ENCODE data around the gene HTD2. TPM values are rescaled to one million over a fixed set of nuclear protein-coding genes. Genes with fewer than 3 reads are reported as not detected.
A peak's percentile ranks its signal among the peaks of the same experiment; 100 is the strongest.

Gene HTD2
- total RNA-seq, 2 experiments from 2014 or later = 6.3 to 8.5 TPM

DNA sequence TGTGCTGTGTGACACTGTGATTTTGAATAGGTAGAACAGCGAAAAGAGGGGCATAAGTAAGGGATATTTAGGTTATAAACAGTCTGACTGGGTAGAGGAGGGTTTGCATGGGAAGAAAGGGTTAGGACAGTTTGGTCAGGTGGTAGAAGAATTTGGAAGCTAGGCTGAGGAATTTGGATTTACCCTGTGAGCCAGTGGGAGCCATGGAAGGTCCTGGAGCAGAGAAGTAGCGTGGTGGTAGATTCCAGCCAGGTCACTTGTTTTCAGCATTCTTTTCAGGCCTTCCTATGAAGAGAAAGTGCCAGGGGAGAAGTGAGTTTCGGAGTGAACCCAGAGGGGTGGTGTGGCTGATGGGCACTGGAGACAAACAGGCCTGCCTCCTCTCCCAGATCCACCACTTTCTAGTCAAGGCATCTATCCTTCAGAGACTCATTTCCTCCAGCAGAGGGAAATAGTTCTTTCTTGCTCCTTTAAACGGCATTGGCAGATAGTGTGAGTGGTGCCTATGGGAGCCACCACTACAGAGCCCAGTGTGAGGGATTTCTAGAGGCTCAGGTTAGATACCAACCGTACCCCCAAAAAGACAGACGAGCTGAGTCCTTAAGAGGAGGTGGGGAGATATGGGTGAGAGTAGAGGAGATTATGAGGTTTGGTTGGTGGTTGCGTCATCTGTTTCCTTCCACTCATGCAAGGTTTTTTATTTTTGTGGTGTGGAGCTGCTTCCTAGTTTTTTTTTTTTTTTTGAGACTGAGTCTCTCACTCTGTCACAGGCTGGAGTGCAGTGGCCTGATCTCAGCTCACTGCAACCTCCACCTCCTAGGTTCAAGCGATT, 47.6 kb downstream of the HTD2 start:
- H3K4me3 Mint-ChIP-seq = peak overlapping the region; percentile 72
- POLR2A ChIA-PET = interaction anchor here (1.1 to 1.6 kb wide), 3 partner anchors 18 to 115 kb away, joined by 3 to 8 read pairs (median 4); partner anchors contain the start of genes HTD2 and RPP14
- peaks cover 25% of the 10 kb centered on the region for H3K36me3 Mint-ChIP-seq (ENCODE audit: low read depth)
- H3K9me3 Mint-ChIP-seq = no peaks in the 10 kb centered on the region
- H3K27ac Mint-ChIP-seq = peak overlapping the region; percentile 94
- DNase-seq = peak; percentile 62
- CTCF ChIA-PET = interaction anchor here (0.8 to 3.1 kb wide), 5 partner anchors 17 to 67 kb away, joined by 3 to 15 read pairs (median 5); partner anchors contain the start of genes HTD2, PXK and RPP14
- H3K4me1 Mint-ChIP-seq = peaks cover 84% of the 10 kb centered on the region
- H3K27me3 Mint-ChIP-seq = no peaks in the 10 kb centered on the region

DNA sequence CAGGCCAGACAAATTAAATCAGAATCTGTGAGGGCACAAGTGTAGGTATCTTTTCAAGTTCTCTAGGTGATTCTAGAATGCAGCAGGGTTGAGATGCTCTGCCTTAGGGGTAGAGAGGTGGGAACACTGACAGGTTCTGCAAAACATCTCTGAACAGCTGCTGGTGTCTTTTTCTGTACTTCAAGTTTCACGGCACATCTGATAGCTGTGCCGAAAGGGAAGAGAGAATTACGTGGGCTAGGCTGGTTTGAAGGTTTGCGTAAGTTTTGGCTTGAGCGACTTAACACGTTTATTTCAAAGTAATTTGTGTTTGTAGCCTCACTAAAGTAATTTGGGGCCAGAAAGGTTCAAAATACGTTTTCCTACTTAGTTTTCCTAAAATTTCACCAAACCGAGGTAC, 48.9 kb downstream of the HTD2 start:
- no peak overlapping the region for H3K4me3 Mint-ChIP-seq
- H3K27ac Mint-ChIP-seq = peak overlapping the region; percentile 94
- ChIA-PET CTCF (interaction anchor here (2.0 to 3.1 kb wide), 2 partner anchors 20 to 49 kb away, joined by 13 to 15 read pairs; partner anchors contain the start of genes HTD2 and RPP14), POLR2A (interaction anchor here (1.5 to 1.6 kb wide), 2 partner anchors 20 to 117 kb away, joined by 3 to 5 read pairs; no protein-coding TSS in a partner anchor)
- peaks cover 15% of the 10 kb centered on the region for H3K36me3 Mint-ChIP-seq (ENCODE audit: low read depth)
- H3K9me3 Mint-ChIP-seq = no peaks in the 10 kb centered on the region
- H3K4me1 Mint-ChIP-seq = peaks cover 73% of the 10 kb centered on the region
- DNase-seq = no peak
- no peaks in the 10 kb centered on the region for H3K27me3 Mint-ChIP-seq

DNA sequence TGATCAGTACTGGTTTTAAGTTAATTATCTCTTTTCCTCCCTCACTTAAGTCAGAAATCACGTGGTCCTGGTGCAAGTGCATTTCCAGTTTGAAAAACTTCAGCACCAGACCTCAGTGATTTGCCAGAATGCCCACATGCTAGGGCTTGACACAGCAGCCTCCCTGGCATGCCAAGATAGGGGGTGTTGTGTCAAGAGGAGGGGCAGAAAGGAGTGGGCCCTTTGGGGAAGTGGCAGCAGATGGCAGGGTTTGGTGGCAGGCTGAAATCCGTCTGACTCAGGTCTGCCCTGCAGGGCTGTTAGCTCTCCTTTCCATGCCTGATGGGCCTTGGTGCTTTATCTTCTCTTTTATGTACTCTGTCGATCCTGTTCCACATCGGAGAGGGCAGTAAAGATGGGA, 49.7 kb downstream of the HTD2 start:
- Mint-ChIP-seq H3K27ac (peak overlapping the region; percentile 44), H3K9me3 (no peaks in the 10 kb centered on the region), H3K27me3 (no peaks in the 10 kb centered on the region), H3K4me1 (peaks cover 64% of the 10 kb centered on the region), H3K4me3 (no peak overlapping the region), H3K36me3 (ENCODE audit: low read depth) (peaks cover 8% of the 10 kb centered on the region)
- ChIA-PET POLR2A (interaction anchor here (1.1 to 1.6 kb wide), 3 partner anchors 10 to 21 kb away, joined by 3 to 5 read pairs (median 4); no protein-coding TSS in a partner anchor), CTCF (interaction anchor here (1.4 to 3.1 kb wide), 2 partner anchors 21 to 49 kb away, joined by 6 to 13 read pairs; partner anchors contain the start of genes HTD2 and RPP14)
- no peak for DNase-seq

DNA sequence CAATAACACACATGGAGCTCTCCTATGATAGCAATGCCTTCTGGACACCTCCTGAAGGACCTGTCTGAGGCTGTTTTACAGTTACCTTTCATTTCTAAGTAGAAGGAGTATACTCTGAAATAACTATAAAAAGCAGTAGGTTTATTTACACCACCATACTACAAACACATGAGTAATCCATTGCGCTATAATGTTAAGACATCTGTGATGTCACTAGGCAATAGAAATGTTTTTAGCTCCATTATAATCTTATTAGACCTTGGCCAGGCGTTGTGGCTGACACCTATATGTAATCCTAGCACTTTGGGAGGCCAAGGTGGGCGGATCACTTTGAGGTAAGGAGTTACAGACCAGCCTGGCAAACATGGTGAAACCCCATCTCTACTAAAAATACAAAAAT, 51.1 kb downstream of the HTD2 start:
- H3K4me1 Mint-ChIP-seq = peaks cover 51% of the 10 kb centered on the region
- ChIA-PET CTCF (no interaction called here), POLR2A (interaction anchor here (1.5 kb wide), 1 partner anchor 9 kb away, joined by 3 read pairs; no protein-coding TSS in a partner anchor)
- DNase-seq = no peak
- H3K27me3 Mint-ChIP-seq = no peaks in the 10 kb centered on the region
- H3K9me3 Mint-ChIP-seq = no peaks in the 10 kb centered on the region
- H3K36me3 Mint-ChIP-seq (ENCODE audit: low read depth) = peaks cover 4% of the 10 kb centered on the region
- H3K4me3 Mint-ChIP-seq = no peak overlapping the region
- no peak overlapping the region for H3K27ac Mint-ChIP-seq

DNA sequence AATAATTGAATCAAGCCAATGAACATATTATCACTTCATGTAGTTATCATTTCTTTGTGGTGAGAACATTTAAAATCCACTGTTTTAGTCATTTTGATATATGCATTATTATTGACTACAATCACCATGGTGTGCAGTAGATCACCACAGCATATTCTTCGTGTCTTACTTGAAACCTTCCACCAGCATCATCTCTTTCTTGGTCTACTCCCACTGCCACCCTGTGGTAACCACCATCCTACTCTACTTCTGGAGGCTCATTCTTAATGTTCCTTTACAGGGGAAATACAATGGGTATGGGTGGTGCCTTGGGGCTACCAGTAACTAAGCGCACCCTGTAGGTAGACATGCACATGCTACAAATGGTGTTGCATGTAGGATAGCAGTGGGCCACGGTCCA, 51.8 kb downstream of the HTD2 start:
- no peaks in the 10 kb centered on the region for H3K36me3 Mint-ChIP-seq (ENCODE audit: low read depth)
- H3K27ac Mint-ChIP-seq = peak overlapping the region; percentile 65
- H3K4me1 Mint-ChIP-seq = peaks cover 46% of the 10 kb centered on the region
- ChIA-PET CTCF (no interaction called here), POLR2A (no interaction called here)
- no peaks in the 10 kb centered on the region for H3K27me3 Mint-ChIP-seq
- no peak overlapping the region for H3K4me3 Mint-ChIP-seq
- no peaks in the 10 kb centered on the region for H3K9me3 Mint-ChIP-seq
- no peak for DNase-seq

DNA sequence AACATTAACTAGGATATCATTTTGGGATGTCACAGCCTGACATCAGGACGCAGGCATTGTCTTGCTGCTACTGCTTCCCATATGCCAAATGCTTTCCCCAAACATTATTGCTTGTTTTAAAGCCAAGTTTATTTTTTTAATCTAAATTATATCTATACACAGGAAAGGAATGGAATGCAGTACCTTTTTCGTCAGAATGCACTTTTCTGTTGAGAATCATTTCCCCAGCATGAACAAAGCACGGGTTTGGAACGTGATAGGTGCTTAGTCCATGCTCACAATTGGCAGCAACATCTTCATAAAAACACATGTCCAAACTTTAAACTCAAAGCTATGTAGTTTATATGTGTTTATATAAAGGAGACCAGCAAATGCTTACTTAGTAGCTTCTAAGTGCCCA, 52.5 kb downstream of the HTD2 start:
- Mint-ChIP-seq H3K4me1 (peaks cover 41% of the 10 kb centered on the region), H3K27me3 (no peaks in the 10 kb centered on the region), H3K9me3 (no peaks in the 10 kb centered on the region), H3K27ac (no peak overlapping the region), H3K36me3 (ENCODE audit: low read depth) (no peaks in the 10 kb centered on the region), H3K4me3 (no peak overlapping the region)
- CTCF ChIA-PET = interaction anchor here (1.1 kb wide), 1 partner anchor 9 kb away, joined by 3 read pairs; no protein-coding TSS in a partner anchor
- POLR2A ChIA-PET = no interaction called here
- no peak for DNase-seq

DNA sequence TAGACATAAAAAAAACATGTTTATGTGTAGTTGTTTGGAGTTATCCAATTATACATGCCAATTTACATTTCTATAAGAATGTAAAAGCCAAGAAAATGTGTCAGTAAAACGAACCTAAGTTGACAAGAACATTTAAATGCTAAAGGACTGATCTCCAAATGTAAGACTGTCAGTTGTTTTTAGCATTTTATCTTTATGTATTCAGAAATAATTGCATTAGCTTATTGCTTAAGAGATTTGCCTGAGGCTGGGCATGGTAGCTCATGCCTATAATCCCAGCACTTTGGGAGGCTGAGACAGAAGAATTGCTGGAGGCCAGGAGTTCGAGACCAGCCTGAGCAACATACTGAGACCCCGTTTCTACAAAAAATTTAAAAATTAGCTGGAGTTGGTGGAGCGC, 53.3 kb downstream of the HTD2 start:
- POLR2A ChIA-PET = no interaction called here
- Mint-ChIP-seq H3K4me1 (peaks cover 36% of the 10 kb centered on the region), H3K27me3 (no peaks in the 10 kb centered on the region), H3K36me3 (ENCODE audit: low read depth) (no peaks in the 10 kb centered on the region), H3K9me3 (no peaks in the 10 kb centered on the region), H3K27ac (no peak overlapping the region), H3K4me3 (no peak overlapping the region)
- CTCF ChIA-PET = interaction anchor here (0.6 to 1.1 kb wide), 2 partner anchors 10 to 335 kb away, joined by 3 to 4 read pairs; no protein-coding TSS in a partner anchor
- DNase-seq = no peak

DNA sequence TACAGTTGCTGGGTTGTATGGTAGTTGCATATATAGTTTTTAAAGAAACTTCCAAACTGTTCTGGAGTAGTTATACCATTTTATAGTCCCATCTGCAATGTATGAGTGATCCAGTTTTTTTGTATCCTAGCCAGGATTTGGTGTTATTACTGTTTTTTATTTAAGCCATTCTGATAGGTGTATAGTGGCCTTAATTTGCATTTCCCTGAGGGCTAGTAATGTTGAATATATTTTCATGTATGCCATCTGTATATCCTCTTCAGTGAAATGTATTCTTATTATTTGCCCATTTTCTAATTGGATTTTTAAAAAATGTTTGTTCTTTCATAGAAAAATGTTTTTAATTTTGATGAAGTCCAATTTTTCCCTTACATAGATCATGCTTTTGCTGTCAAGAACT, 55.5 kb downstream of the HTD2 start:
- Mint-ChIP-seq H3K9me3 (no peaks in the 10 kb centered on the region), H3K4me3 (no peak overlapping the region), H3K27me3 (no peaks in the 10 kb centered on the region), H3K27ac (no peak overlapping the region), H3K36me3 (ENCODE audit: low read depth) (peaks cover 6% of the 10 kb centered on the region), H3K4me1 (peaks cover 37% of the 10 kb centered on the region)
- DNase-seq = no peak
- ChIA-PET CTCF (no interaction called here), POLR2A (no interaction called here)

DNA sequence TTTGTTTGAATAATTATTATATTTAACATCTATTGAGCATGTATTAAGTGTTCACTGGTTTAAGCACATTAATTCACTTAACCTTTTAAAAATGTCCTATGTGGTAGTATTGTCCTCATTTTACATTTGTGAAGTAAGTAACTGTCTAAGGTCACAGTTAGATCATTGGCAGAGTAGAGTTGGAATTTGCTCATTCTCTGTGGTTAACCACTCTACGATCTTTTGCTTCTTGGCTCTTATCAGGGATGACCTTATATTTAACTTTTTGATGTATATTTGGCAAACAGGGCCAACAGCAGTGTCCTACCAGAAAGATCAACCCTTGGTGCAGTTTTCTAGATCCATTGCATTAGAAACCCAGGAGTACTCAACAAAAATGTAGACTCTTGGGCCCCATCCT, 60.4 kb downstream of the HTD2 start:
- Mint-ChIP-seq H3K4me3 (no peak overlapping the region), H3K27me3 (no peaks in the 10 kb centered on the region), H3K36me3 (ENCODE audit: low read depth) (peaks cover 16% of the 10 kb centered on the region), H3K27ac (no peak overlapping the region), H3K9me3 (no peaks in the 10 kb centered on the region), H3K4me1 (peaks cover 25% of the 10 kb centered on the region)
- ChIA-PET POLR2A (interaction anchor here (1.2 kb wide), 1 partner anchor 10 kb away, joined by 3 read pairs; no protein-coding TSS in a partner anchor), CTCF (interaction anchor here (0.8 kb wide), 1 partner anchor 22 kb away, joined by 3 read pairs; no protein-coding TSS in a partner anchor)
- DNase-seq = no peak

DNA sequence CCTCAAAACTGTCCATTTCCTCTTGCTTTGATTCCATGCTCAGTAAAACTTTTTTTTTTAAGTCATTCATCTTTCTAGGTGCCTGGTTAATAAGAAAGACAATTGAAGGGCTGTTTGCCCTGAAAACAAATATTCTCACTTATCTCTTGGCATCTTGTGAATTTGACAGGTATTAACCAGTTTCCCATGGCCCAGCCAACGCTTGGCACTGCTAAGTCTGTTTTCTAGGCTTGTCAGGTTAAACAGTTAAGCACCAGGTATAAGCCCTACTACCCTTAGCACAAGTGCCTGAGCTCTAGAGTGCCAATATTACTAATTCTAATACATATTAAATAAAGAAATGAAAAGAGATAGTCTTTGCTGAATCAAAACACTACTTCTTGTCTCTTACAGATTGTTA, 62.7 kb downstream of the HTD2 start:
- ChIA-PET CTCF (no interaction called here), POLR2A (no interaction called here)
- Mint-ChIP-seq H3K27ac (no peak overlapping the region), H3K36me3 (ENCODE audit: low read depth) (peaks cover 19% of the 10 kb centered on the region), H3K27me3 (no peaks in the 10 kb centered on the region), H3K4me3 (no peak overlapping the region), H3K4me1 (peaks cover 24% of the 10 kb centered on the region), H3K9me3 (no peaks in the 10 kb centered on the region)
- no peak for DNase-seq

Other genes with a start within 250 kb of the HTD2 start
- gene DNASE1L3, start 95.5 kb upstream of the HTD2 start, total RNA-seq = not detected
- 1 to 10 TPM; 4.5 to 6.1 TPM for gene ABHD6, start 68.7 kb upstream of the HTD2 start, total RNA-seq
- 10 to 100 TPM; 10.7 to 11.2 TPM for gene RPP14, start 275 bp upstream of the HTD2 start, total RNA-seq
- 10 to 100 TPM; 50.7 to 51.2 TPM for gene PXK, start 26.4 kb downstream of the HTD2 start, total RNA-seq
- gene PDHB, start 127.3 kb downstream of the HTD2 start, total RNA-seq = 10 to 100 TPM; 55.5 to 58.9 TPM
- gene KCTD6, start 185.6 kb downstream of the HTD2 start, total RNA-seq = 10 to 100 TPM in 1 of 2 experiments, 1 to 10 TPM in 1; 9.4 to 12.4 TPM
- gene ACOX2, start 230.7 kb downstream of the HTD2 start, total RNA-seq = not detected

Data from activated CD4-positive, alpha-beta memory T cell treated with anti-CD3 and anti-CD28 coated beads, Interleukin-2, amount 10 ng/mL, durations not matched to agents 7 days and 5 days (primary cell).